ENCODE results near the gene MRGPRF.

Gene MRGPRF

GRCh38 chr11:68961245-68961644 lies 51.8 kb downstream of the MRGPRF start:
- no peak for DNase-seq

GRCh38 chr11:68960294-68961071 lies 52.6 kb downstream of the MRGPRF start:
- DNase-seq, result no peak

GRCh38 chr11:68959465-68960293 lies 53.4 kb downstream of the MRGPRF start:
- DNase-seq, result no peak

- no peak for DNase-seq
Measured at GRCh38 chr11:68958211-68958610, 54.8 kb downstream of the MRGPRF start.

GRCh38 chr11:68956547-68957254 lies 56.3 kb downstream of the MRGPRF start:
- no peak for DNase-seq

GRCh38 chr11:68956142-68956541 lies 56.9 kb downstream of the MRGPRF start:
- DNase-seq, result no peak

GRCh38 chr11:68955607-68955958 lies 57.5 kb downstream of the MRGPRF start:
- no peak for DNase-seq

- DNase-seq, result no peak
Measured at GRCh38 chr11:68954836-68955606, 58.0 kb downstream of the MRGPRF start.
